ENCODE measurements around the gene S100A4. TPM values are rescaled to one million over a fixed set of nuclear protein-coding genes. Genes with fewer than 3 reads are reported as not detected.

Gene S100A4
- total RNA-seq, 1 donor from 2014 or later = 7.8 TPM

- H3K27me3 Mint-ChIP-seq (ENCODE audit: low read depth) = no peaks in the 10 kb centered on the region
- TF ChIP-seq, protein P1, sequence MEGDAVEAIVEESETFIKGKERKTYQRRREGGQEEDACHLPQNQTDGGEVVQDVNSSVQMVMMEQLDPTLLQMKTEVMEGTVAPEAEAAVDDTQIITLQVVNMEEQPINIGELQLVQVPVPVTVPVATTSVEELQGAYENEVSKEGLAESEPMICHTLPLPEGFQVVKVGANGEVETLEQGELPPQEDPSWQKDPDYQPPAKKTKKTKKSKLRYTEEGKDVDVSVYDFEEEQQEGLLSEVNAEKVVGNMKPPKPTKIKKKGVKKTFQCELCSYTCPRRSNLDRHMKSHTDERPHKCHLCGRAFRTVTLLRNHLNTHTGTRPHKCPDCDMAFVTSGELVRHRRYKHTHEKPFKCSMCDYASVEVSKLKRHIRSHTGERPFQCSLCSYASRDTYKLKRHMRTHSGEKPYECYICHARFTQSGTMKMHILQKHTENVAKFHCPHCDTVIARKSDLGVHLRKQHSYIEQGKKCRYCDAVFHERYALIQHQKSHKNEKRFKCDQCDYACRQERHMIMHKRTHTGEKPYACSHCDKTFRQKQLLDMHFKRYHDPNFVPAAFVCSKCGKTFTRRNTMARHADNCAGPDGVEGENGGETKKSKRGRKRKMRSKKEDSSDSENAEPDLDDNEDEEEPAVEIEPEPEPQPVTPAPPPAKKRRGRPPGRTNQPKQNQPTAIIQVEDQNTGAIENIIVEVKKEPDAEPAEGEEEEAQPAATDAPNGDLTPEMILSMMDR (IDR thresholded peaks at IDR 0.05; ENCODE audit: unreplicated experiment) = no peak
- no peak overlapping the region for H3K4me3 Mint-ChIP-seq
- H3K9me3 Mint-ChIP-seq = no peaks in the 10 kb centered on the region
- peaks cover 33% of the 10 kb centered on the region for H3K4me1 Mint-ChIP-seq
- H3K27ac Mint-ChIP-seq = no peak overlapping the region
- DNase-seq (ENCODE audit: low spot score in 2 of 2, unreplicated experiment in 2 of 2) = no peak
- no peaks in the 10 kb centered on the region for H3K36me3 Mint-ChIP-seq
These were observed 10.7 kb downstream of the S100A4 start for GRCh38 chr1:153534925-153535241.

DNA sequence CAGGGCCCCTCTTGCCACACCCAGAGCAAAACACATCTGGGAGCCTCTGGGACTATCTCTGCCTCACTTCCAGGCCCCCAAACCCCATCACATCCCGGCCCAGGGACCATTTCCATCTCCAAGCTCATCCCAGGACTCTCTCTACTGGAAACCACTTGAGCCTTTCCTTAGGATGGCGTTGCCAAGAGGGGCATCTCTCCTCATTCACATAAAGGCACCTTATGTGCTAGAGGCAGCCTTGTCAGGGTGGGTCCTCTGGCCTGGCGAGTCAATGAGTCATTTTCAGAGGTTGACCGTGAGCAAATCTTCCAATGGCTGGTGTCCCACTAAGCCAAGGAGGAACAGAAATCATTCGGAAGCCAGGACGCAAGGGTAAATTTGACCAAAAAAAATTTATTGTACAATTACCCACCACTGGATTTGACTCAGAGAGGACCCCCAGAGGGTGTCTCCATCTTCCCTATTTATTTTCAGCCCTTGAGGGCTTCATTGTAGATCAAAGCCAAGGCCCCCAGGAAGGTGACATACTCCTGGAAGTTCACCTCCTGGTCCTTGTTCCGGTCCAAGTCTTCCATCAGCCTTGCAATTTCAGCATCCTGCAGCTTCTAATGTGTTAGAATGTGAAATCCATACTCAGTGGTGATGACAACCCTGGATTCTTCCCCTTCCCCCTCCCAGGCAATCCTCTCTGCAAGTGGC is 11.2 kb downstream of the S100A4 start:
- H3K4me3 Mint-ChIP-seq = no peak overlapping the region
- H3K9me3 Mint-ChIP-seq = no peaks in the 10 kb centered on the region
- DNase-seq (ENCODE audit: low spot score in 2 of 2, unreplicated experiment in 2 of 2) = no peak
- H3K27ac Mint-ChIP-seq = no peak overlapping the region
- H3K4me1 Mint-ChIP-seq = peaks cover 31% of the 10 kb centered on the region
- H3K27me3 Mint-ChIP-seq (ENCODE audit: low read depth) = no peaks in the 10 kb centered on the region
- H3K36me3 Mint-ChIP-seq = no peaks in the 10 kb centered on the region
- TF ChIP-seq, protein P1 (IDR thresholded peaks at IDR 0.05; ENCODE audit: unreplicated experiment) = no peak

- no peak for DNase-seq (ENCODE audit: low spot score in 2 of 2, unreplicated experiment in 2 of 2)
- H3K36me3 Mint-ChIP-seq = no peaks in the 10 kb centered on the region
- H3K4me1 Mint-ChIP-seq = peaks cover 33% of the 10 kb centered on the region
- peak overlapping the region; percentile 52 for H3K4me3 Mint-ChIP-seq
- no peak overlapping the region for H3K27ac Mint-ChIP-seq
- TF ChIP-seq, protein P1 (IDR thresholded peaks at IDR 0.05; ENCODE audit: unreplicated experiment) = no peak
- H3K27me3 Mint-ChIP-seq (ENCODE audit: low read depth) = no peaks in the 10 kb centered on the region
- no peaks in the 10 kb centered on the region for H3K9me3 Mint-ChIP-seq
These were observed 11.9 kb downstream of the S100A4 start for GRCh38 chr1:153533689-153534201.

DNA sequence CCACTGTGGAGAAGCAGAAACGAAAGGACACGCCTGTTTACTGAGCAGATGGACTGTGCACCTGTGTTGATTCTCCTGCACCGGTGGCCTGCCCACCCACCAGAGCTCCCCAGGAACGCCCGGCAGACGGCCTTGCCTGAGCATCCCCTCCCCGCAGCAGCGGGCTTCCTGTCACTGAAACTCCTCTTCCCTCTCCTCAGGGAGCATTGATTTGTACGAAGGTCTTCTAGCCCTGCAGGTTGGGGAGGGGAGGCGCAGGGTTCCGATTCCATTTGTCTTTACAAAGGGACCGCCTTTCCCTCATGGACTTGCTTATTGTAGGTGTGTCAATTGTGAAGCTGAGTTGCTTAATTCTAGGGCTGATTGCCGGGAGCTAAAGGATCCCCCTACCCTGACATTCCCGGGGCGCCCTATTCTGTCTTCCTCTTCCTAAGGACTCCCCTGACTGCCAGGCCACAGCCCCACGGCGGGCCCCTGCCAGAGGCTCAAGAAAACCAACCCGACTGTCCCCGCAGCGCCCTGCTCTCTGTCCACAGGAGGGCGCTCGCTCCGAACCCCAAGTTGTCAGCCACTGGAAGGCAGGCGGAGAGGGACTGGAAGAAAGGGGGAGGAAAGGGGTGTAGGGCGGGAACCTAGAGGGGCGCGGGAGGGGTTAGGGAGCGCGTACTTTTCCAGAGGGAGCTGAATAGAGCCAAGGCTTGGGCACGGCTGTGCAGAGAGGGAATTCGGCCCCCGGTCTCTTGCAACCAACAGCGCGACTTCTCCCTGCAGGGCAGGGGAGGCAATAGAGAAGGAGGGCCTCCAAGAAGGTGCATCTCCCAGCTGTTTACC is 12.6 kb downstream of the S100A4 start:
- Mint-ChIP-seq H3K9me3 (no peaks in the 10 kb centered on the region), H3K36me3 (no peaks in the 10 kb centered on the region), H3K4me1 (peaks cover 27% of the 10 kb centered on the region), H3K4me3 (peak overlapping the region; percentile 52), H3K27ac (peak overlapping the region; percentile 89), H3K27me3 (ENCODE audit: low read depth) (no peaks in the 10 kb centered on the region)
- TF ChIP-seq, protein P1 (IDR thresholded peaks at IDR 0.05; ENCODE audit: unreplicated experiment) = peak; percentile 74
- peak; percentile 65 to 86 for DNase-seq (ENCODE audit: low spot score in 2 of 2, unreplicated experiment in 2 of 2)

DNA sequence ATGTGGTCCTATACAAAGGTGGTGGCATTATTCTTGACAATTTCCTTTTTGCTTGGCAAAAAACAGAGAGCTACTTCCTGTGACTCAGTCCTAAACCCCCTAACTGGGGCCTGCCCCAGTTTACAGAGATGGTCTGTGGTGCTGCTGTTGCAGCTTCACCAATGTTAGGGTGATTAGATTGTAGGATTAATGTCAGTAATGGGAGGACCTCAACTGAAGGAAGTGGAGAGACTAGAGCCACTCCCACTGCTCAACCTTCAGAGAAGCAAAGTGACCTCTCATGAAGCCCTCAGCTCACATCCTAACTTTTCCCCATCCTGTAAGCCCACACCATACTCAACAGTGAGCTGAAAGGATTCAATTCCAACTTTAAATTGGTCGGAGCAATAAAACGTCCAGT is 13.4 kb downstream of the S100A4 start:
- Mint-ChIP-seq H3K27me3 (ENCODE audit: low read depth) (no peaks in the 10 kb centered on the region), H3K36me3 (no peaks in the 10 kb centered on the region), H3K4me3 (no peak overlapping the region), H3K9me3 (no peaks in the 10 kb centered on the region), H3K27ac (peak overlapping the region; percentile 8), H3K4me1 (peaks cover 31% of the 10 kb centered on the region)
- TF ChIP-seq, protein P1 (IDR thresholded peaks at IDR 0.05; ENCODE audit: unreplicated experiment) = no peak
- no peak for DNase-seq (ENCODE audit: low spot score in 2 of 2, unreplicated experiment in 2 of 2)
